Measurements from ENCODE around the gene UBAC1. TPM values are rescaled to one million over a fixed set of nuclear protein-coding genes. Genes with fewer than 3 reads are reported as not detected.

The UBAC1 gene
- total and polyA plus RNA-seq, 12 donors: 73.8 to 172 (median 85.5) TPM

DNA sequence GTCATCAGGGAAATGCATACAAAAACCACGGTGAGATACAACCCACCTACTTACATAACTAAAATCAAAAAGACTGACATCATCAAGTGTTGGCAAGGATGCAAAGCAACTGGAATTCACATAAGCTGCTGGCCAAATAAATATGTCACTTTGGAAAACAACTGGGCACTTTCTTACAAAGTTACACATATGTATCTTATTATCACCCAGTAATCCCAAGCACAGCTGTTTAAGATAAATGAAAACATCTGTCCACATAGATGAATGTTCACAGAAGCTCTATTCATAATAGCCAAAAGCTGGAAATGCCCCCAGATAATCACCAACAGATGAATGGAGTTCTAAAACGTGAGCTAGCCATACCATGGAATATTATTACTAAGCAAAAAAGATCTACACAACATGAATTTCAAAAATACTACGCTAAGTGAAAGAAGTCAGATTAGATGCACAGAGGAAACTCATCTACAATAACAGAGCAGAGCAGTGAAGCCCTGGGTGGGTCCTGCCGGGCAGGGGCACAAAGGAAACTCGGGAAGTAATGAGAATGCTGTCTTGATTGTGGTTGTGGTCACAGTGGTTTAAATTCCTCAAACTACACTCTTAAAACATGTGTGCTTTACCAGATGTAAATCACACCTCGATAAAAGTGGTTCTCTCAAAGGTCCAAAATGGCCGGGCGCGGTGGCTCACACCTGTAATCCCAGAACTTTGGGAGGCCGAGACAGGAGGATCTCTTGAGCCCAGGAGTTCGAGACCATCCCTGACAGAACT is 62.4 kb downstream of the UBAC1 start:
- TF ChIP-seq, protein P1, sequence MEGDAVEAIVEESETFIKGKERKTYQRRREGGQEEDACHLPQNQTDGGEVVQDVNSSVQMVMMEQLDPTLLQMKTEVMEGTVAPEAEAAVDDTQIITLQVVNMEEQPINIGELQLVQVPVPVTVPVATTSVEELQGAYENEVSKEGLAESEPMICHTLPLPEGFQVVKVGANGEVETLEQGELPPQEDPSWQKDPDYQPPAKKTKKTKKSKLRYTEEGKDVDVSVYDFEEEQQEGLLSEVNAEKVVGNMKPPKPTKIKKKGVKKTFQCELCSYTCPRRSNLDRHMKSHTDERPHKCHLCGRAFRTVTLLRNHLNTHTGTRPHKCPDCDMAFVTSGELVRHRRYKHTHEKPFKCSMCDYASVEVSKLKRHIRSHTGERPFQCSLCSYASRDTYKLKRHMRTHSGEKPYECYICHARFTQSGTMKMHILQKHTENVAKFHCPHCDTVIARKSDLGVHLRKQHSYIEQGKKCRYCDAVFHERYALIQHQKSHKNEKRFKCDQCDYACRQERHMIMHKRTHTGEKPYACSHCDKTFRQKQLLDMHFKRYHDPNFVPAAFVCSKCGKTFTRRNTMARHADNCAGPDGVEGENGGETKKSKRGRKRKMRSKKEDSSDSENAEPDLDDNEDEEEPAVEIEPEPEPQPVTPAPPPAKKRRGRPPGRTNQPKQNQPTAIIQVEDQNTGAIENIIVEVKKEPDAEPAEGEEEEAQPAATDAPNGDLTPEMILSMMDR (IDR thresholded peaks at IDR 0.05): no peak
- Histone ChIP-seq H3K4me1 (peaks cover 0 to 44% (median 21%) of the 10 kb centered on the region in 9 donors), H3K9me3 (peaks cover 0 to 20% (median 0%) of the 10 kb centered on the region in 11 donors), H3K27me3 (no peaks in the 10 kb centered on the region), H3K36me3 (no peaks in the 10 kb centered on the region), H3K4me3 (no peak overlapping the region), H3K27ac (no peak overlapping the region)
- peak in 1 of 8 donors; percentile 38 for ATAC-seq
- no peak for DNase-seq
- WGBS, 2 donors: 85 to 88% methylated on average over 11 of the region's 11 CpGs
- intact Hi-C loops (cut with DNase I): no loop called here

DNA sequence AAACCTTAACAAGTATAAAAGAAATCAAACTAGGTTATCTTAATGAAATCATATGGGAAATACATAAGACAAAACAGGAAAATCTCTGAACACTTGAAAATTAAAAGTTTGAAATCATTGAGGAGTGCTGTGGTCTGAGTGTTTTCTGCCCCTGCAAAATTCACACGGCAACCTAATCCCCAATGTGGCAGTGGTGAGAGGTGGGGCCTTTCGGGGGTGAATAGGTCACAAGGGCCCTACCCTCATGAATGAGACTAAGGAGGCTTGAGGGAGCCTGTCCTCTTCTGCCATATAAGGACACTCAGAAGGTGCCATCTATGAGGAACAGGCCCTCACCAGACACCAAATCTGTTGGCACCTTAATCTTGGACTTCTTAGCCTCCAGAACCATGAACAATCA is 64.5 kb downstream of the UBAC1 start:
- H3K27me3 ChIP-seq: no peaks in the 10 kb centered on the region
- 96 to 98% methylated on average over 2 of the region's 2 CpGs for WGBS, 2 donors
- no peak for ATAC-seq
- H3K9me3 ChIP-seq: peaks cover 0 to 20% (median 0%) of the 10 kb centered on the region in 11 donors
- no peak overlapping the region for H3K27ac ChIP-seq
- peaks cover 0 to 35% (median 18%) of the 10 kb centered on the region in 9 donors for H3K4me1 ChIP-seq
- TF ChIP-seq, protein P1 (IDR thresholded peaks at IDR 0.05): no peak
- no peak overlapping the region for H3K4me3 ChIP-seq
- H3K36me3 ChIP-seq: no peaks in the 10 kb centered on the region
- intact Hi-C loops (cut with DNase I): no loop called here
- no peak for DNase-seq

DNA sequence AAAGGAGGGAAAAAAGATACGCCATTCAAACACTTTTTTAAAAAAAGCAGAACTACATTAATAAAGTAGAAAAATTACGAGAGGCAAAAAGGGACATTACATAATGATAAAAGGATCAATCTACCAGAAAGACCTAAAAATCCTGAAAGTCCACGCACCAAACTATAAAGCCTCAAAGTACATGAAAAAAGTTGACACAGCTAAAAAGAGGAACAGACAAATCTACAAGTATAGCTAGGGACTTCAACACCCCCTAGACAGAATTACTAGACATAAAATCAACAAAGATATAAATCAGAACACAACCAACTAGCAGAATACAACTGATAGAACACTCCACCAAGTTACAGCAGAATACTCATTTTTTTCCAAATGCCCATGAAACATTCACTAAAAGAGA is 65.0 kb downstream of the UBAC1 start:
- ATAC-seq (no peak), DNase-seq (no peak)
- H3K4me3 ChIP-seq: no peak overlapping the region
- H3K27ac ChIP-seq: no peak overlapping the region
- TF ChIP-seq, protein P1 (IDR thresholded peaks at IDR 0.05): no peak
- H3K4me1 ChIP-seq: peaks cover 2 to 39% (median 22%) of the 10 kb centered on the region in 9 donors
- no peaks in the 10 kb centered on the region for H3K36me3 ChIP-seq
- intact Hi-C loops (cut with DNase I): no loop called here
- 93% methylated on average over 3 of the region's 3 CpGs for WGBS, 2 donors
- no peaks in the 10 kb centered on the region for H3K27me3 ChIP-seq
- peaks cover 0 to 20% (median 0%) of the 10 kb centered on the region in 11 donors for H3K9me3 ChIP-seq

DNA sequence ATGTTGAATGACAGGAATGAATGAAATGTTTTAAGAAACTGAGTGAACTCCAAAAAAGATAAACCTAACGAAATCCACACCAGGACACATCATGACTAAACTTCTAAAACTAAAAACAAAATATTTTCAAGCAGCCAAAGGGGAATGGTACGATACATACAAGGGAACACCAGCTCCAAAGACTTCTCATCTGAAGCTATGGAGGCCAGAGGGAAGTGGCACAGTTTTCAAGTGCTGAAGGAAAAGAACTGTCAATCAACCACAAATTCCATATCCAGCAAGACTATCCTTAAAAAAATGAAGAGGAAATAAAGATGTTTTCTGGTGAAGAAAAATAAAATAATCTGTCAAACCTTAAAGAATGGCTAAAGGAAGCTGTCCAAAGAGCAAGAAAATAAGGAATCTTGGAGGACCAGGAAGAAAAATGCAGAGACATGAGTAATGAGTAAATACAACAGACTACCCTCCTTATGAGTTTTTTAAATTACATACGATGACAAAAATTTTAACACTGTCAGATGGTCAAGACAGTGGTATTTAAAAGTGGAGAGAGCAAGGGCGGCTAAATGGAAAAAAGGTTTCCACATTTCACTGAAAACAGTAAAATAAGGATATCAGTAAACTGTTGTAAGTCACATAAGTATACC is 65.8 kb downstream of the UBAC1 start:
- TF ChIP-seq, protein P1 (IDR thresholded peaks at IDR 0.05): no peak
- no peaks in the 10 kb centered on the region for H3K27me3 ChIP-seq
- no peak for DNase-seq
- ATAC-seq: no peak
- intact Hi-C loops (cut with DNase I): no loop called here
- peaks cover 10 to 48% (median 31%) of the 10 kb centered on the region in 9 donors for H3K4me1 ChIP-seq
- peaks cover 0 to 20% (median 0%) of the 10 kb centered on the region in 11 donors for H3K9me3 ChIP-seq
- H3K4me3 ChIP-seq: no peak overlapping the region
- no peaks in the 10 kb centered on the region for H3K36me3 ChIP-seq
- no peak overlapping the region for H3K27ac ChIP-seq
- WGBS, 2 donors: 94 to 98% methylated on average over 4 of the region's 4 CpGs

Measured in heart right ventricle (tissue), 16 donors.